ENCODE data around the gene C1QTNF12.

DNA sequence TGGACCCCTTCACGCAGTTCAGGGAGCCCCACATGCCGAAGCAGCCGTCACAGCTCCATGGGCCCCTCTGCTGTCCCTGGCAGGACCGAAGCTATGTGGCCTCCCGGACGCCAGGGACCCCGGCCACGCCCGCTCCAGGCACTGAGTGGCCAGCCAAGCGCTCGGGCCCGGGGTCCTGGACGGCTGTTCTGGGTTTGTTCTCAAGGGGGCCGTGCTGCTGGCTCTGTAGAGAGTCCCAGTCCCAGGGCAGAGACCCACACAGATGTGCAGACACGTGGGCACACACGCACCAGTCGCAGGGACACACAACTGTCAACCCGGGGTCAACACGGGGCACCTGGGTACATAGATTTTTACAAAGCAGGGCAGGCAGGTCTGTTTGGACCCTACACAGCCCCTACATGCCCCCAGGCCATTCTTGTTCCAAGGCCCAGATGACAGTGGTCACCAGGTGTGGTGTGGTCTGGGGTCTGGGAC is 7.8 kb downstream of the C1QTNF12 start:
- TF ChIP-seq, protein P1, sequence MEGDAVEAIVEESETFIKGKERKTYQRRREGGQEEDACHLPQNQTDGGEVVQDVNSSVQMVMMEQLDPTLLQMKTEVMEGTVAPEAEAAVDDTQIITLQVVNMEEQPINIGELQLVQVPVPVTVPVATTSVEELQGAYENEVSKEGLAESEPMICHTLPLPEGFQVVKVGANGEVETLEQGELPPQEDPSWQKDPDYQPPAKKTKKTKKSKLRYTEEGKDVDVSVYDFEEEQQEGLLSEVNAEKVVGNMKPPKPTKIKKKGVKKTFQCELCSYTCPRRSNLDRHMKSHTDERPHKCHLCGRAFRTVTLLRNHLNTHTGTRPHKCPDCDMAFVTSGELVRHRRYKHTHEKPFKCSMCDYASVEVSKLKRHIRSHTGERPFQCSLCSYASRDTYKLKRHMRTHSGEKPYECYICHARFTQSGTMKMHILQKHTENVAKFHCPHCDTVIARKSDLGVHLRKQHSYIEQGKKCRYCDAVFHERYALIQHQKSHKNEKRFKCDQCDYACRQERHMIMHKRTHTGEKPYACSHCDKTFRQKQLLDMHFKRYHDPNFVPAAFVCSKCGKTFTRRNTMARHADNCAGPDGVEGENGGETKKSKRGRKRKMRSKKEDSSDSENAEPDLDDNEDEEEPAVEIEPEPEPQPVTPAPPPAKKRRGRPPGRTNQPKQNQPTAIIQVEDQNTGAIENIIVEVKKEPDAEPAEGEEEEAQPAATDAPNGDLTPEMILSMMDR (IDR thresholded peaks at IDR 0.05), result no peak
- no peak for TF ChIP-seq EZH2phosphoT487 (IDR thresholded peaks at IDR 0.05)

All from neural progenitor cell (in vitro differentiated cells).